GM12878 (cell line): Measurements from ENCODE around the gene THADA. TPM values are rescaled to one million over a fixed set of nuclear protein-coding genes. Genes with fewer than 3 reads are reported as not detected.

Source experiments
- ATAC-seq: fragments of 200-7000 bp; cut with Tn5 transposase; 3 replicates; pipeline ENCODE4 v1.9.1; 2020; ENCODE audit warnings: mild to moderate bottlenecking, moderate library complexity
- BruUV-seq: library from RNA; stranded (reverse); fragments of 400-500 nt; replicated peaks from 2 replicates; lab custom pipeline; 2021; lab: Mats Ljungman, UMichigan
- CTCF ChIA-PET: fragments of 300-600 bp; sonication (Branson Sonifier 250); formaldehyde crosslinking; extraction: SDS; loops from one replicate; lab custom pipeline; 2021; ENCODE audit warnings: inconsistent platforms; lab: Yijun Ruan, JAX
- POLR2A ChIA-PET: fragments of 350-600 bp; formaldehyde crosslinking; extraction: SDS; loops from one replicate; lab custom pipeline; 2021; ENCODE audit warnings: inconsistent platforms; lab: Charles Lee
- RAD21 ChIA-PET: fragments of 300-600 bp; sonication (Branson Sonifier 250); formaldehyde crosslinking; loops from one replicate; lab custom pipeline; 2023; ENCODE audit warnings: antibody characterized with exemption; ENCODE audit not compliant: unreplicated experiment; lab: Charles Lee
- SMC1A ChIA-PET: fragments of 300-600 bp; sonication (Branson Sonifier 250); formaldehyde crosslinking; loops from one replicate; lab custom pipeline; 2023; ENCODE audit not compliant: unreplicated experiment, uncharacterized antibody; lab: Charles Lee
- DNase-seq: peaks from one replicate; pipeline ENCODE4 v3.0.0-alpha.2; 2011; ENCODE audit warnings: low read depth, low spot score
- FAIRE-seq: peaks from 3 replicates; lab custom pipeline; 2011; peaks lifted over from hg19 to GRCh38; lab: Jason Lieb, UNC
- H2AFZ ChIP-seq: 2 replicates; pipeline ENCODE4 v1.6.0; 2011; ENCODE audit warnings: low read depth, low read length, control low read depth; ENCODE audit not compliant: control insufficient read depth
- H3K27ac ChIP-seq: 2 replicates; pipeline ENCODE4 v1.5.1; 2011; ENCODE audit warnings: control low read depth; ENCODE audit not compliant: control insufficient read depth, insufficient read depth
- H3K27me3 ChIP-seq, 2 experiments: replicated peaks in 1 of 2; 2 replicates each; pipeline versions ENCODE4 v1.6.0 to v1.6.1; 2011; ENCODE audit warnings: low read length in 1 of 2; ENCODE audit not compliant: control insufficient read depth in 2 of 2, insufficient read depth in 2 of 2
- H3K36me3 ChIP-seq, 2 experiments: 2 replicates each; pipeline ENCODE4 v1.5.1; 2011; ENCODE audit warnings: low read length in 1 of 2; ENCODE audit not compliant: control insufficient read depth in 2 of 2, insufficient read depth in 2 of 2
- H3K4me1 ChIP-seq: 2 replicates; pipeline ENCODE4 v1.6.1; 2011; ENCODE audit warnings: mild to moderate bottlenecking, low read length, moderate library complexity, mixed read lengths; ENCODE audit not compliant: control insufficient read depth, insufficient read depth
- H3K4me2 ChIP-seq: 2 replicates; pipeline ENCODE4 v1.6.0; 2011; ENCODE audit warnings: control low read depth; ENCODE audit not compliant: control insufficient read depth, insufficient read depth
- H3K4me3 ChIP-seq: fragments of 200-600 bp; sonication (generic); 2 replicates; pipeline ENCODE4 v1.5.1; 2016
- H3K79me2 ChIP-seq: 2 replicates; pipeline ENCODE4 v1.6.0; 2011; ENCODE audit warnings: low read length; ENCODE audit not compliant: control insufficient read depth, insufficient read depth
- H3K9ac ChIP-seq: 2 replicates; pipeline ENCODE4 v1.8.0; 2011; ENCODE audit warnings: low read length, control low read depth, mixed read lengths; ENCODE audit not compliant: control insufficient read depth, insufficient read depth
- H3K9me3 ChIP-seq: replicated peaks from 3 replicates; pipeline ENCODE4 v1.5.1; 2011; ENCODE audit warnings: mild to moderate bottlenecking, low read length; ENCODE audit not compliant: control insufficient read depth, insufficient read depth
- H4K20me1 ChIP-seq: 2 replicates; pipeline ENCODE4 v1.6.0; 2011; ENCODE audit not compliant: control insufficient read depth, insufficient read depth
- TARDBP ChIP-seq: IDR thresholded peaks from 2 replicates; pipeline ENCODE4 v1.6.1; 2016; ENCODE audit warnings: borderline replicate concordance
- ZBTB11 ChIP-seq: fragments of 450-650 bp; formaldehyde crosslinking; IDR thresholded peaks from 2 replicates; pipeline ENCODE4 v1.5.0; 2022; ENCODE audit warnings: mild to moderate bottlenecking, missing genetic modification characterization
- ZNF24 ChIP-seq: fragments of 450-650 bp; IDR thresholded peaks from 2 replicates; pipeline ENCODE4 v1.6.1; 2017; ENCODE audit warnings: antibody characterized with exemption, mild to moderate bottlenecking
- WGBS: methylation state at CpG from one replicate; pipeline ENCODE4 v1.1.6; 2016; ENCODE audit warnings: low lambda C conversion rate; ENCODE audit not compliant: insufficient replicate concordance, insufficient coverage; ENCODE audit errors: missing lambda C conversion rate; 5-methylcytosine and 5-hydroxymethylcytosine counted together
- in situ Hi-C: fragments of 300-500 bp; cut with MboI; formaldehyde crosslinking; loops from 9 replicates; pipeline ENCODE4 v1.14.3; 2018; ENCODE audit warnings: mixed read lengths
- intact Hi-C: fragments of 100-400 bp; cut with micrococcal nuclease; formaldehyde crosslinking; loops from one replicate; pipeline ENCODE4 v1.14.2; 2022; ENCODE audit not compliant: unreplicated experiment
- polyA plus RNA-seq, 11 experiments: library from polyadenylated mRNA; depleted of rRNA in 4 of 11; unstranded in 6 of 11; stranded (reverse) in 5 of 11; fragments of >200 nt; fragmentation: Nextera tagmentation in 4 of 11; fragmentation: Illumina TruSeq in 1 of 11; extraction: Ambion mirVana in 4 of 11; extraction: Trizol in 1 of 11; gene quantifications; 1 replicate in 1 of 11; 2 replicates in 10 of 11; pipeline versions ENCODE4 v1.2.1 to v1.2.3, GENCODE V29; 2011 to 2016; ENCODE audit warnings: inconsistent platforms in 2 of 11, missing spikeins in 2 of 11, low read depth in 1 of 11
- total RNA-seq, 4 experiments: library from RNA; depleted of rRNA in 3 of 4; stranded (reverse); fragments of >200 nt in 3 of 4; fragmentation: Illumina TruSeq in 1 of 4; extraction: Trizol in 1 of 4; gene quantifications; 2 replicates each; pipeline versions ENCODE4 v1.2.1 to v1.2.3, GENCODE V29; 2013 to 2021

Gene THADA
- total and polyA plus RNA-seq, 10 of the 15 experiments (the other 5 are each of a cell fraction or from before 2014, with no cell fraction given): 14.6 to 33.2 (median 23.2) TPM

- no peak for TF ChIP-seq ZBTB11 (CRISPR knock-in tag)
- TF ChIP-seq, all 136 proteins: peak for 0
Measured at GRCh38 chr2:43521568-43521967, 74.3 kb downstream of the THADA start (continued).

GRCh38 chr2:43520919-43521318 is 74.9 kb downstream of the THADA start:
- Histone ChIP-seq H3K4me1 (peaks cover 11% of the 10 kb centered on the region), H3K4me3 (no peak overlapping the region), H3K36me3 (0 out of 4 replicates have a peak, but pooled peaks cover 0 to 8% of the 10 kb centered on the region in 2 experiments), H3K79me2 (no peaks in the 10 kb centered on the region), H3K4me2 (no peak overlapping the region), H3K27me3 (no peaks in the 10 kb centered on the region), H2AFZ (no peak overlapping the region), H3K9me3 (no peaks in the 10 kb centered on the region), H3K27ac (no peak overlapping the region), H4K20me1 (no peaks in the 10 kb centered on the region), H3K9ac (no peak overlapping the region)
- DNase-seq: no peak
- ChIA-PET CTCF (interaction anchor here (0.6 to 2.1 kb wide), 7 partner anchors 9 to 292 kb away, joined by 3 to 14 read pairs (median 5); no protein-coding TSS in a partner anchor), RAD21 (interaction anchor here (1.3 kb wide), 1 partner anchor 56 kb away, joined by 3 read pairs; no protein-coding TSS in a partner anchor), SMC1A (interaction anchor here (1.0 to 2.0 kb wide), 5 partner anchors 9 to 559 kb away, joined by 3 to 8 read pairs (median 4); no protein-coding TSS in a partner anchor), POLR2A (interaction anchor here (0.5 to 0.6 kb wide), 2 partner anchors 143 to 795 kb away, joined by 3 to 4 read pairs; no protein-coding TSS in a partner anchor)
- FAIRE-seq: no peak
- ATAC-seq: no peak
- 100% methylated on average over 2 of the region's 2 CpGs for WGBS
- TF ChIP-seq TARDBP (no peak), ZNF24 (no peak)
- intact Hi-C loops: no loop called here
- BruUV-seq: no TSS peak
- in situ Hi-C loops: no loop called here
